ENCODE measurements around the gene HAPLN2.

DNA sequence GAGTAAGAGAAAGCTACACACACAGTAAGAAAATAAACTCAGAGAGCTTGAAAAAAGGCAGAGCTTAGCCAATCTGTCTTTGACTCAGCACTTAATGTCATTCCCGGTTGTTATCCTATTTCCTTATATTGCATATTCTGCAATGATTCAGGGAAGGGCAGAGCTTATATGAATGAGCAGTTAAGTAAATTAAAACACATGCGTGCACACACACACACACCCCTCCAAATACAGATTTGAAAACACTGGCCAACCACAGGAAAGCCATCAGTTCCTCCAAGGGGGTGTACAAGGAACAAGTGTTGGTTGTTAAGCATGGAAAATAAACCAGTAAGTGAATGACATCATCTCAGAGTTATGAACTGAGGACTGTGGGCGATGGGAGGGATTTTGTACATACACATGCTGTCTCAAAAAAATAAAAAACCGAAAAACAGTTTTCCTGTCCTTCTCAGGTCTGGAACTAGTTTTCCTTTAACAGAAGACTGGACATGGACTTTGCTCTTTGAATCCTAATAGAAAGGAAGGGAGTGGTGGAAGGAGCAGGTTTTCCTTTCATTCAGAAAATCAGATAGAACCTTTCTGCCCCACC is 47.9 kb upstream of the HAPLN2 start:
- TF ChIP-seq, protein P1, sequence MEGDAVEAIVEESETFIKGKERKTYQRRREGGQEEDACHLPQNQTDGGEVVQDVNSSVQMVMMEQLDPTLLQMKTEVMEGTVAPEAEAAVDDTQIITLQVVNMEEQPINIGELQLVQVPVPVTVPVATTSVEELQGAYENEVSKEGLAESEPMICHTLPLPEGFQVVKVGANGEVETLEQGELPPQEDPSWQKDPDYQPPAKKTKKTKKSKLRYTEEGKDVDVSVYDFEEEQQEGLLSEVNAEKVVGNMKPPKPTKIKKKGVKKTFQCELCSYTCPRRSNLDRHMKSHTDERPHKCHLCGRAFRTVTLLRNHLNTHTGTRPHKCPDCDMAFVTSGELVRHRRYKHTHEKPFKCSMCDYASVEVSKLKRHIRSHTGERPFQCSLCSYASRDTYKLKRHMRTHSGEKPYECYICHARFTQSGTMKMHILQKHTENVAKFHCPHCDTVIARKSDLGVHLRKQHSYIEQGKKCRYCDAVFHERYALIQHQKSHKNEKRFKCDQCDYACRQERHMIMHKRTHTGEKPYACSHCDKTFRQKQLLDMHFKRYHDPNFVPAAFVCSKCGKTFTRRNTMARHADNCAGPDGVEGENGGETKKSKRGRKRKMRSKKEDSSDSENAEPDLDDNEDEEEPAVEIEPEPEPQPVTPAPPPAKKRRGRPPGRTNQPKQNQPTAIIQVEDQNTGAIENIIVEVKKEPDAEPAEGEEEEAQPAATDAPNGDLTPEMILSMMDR (IDR thresholded peaks at IDR 0.05), result no peak
- no peak for TF ChIP-seq POLR2A (IDR thresholded peaks at IDR 0.05)

Data from adrenal gland (tissue), 5 donors.